WI38 (cell line): ENCODE data around the gene PLXNB2.

Experiments
- H3K4me3 ChIP-seq: 2 replicates; pipeline ENCODE4 v1.5.1; 2011; ENCODE audit warnings: low read depth, mild to moderate bottlenecking, control low read depth, low read length
- TF ChIP-seq, protein P1 (sequence below): IDR thresholded peaks from 2 replicates; pipeline ENCODE4 v1.5.1; 2012; ENCODE audit warnings: low read depth, mild to moderate bottlenecking, control low read depth, low read length

Gene PLXNB2

DNA sequence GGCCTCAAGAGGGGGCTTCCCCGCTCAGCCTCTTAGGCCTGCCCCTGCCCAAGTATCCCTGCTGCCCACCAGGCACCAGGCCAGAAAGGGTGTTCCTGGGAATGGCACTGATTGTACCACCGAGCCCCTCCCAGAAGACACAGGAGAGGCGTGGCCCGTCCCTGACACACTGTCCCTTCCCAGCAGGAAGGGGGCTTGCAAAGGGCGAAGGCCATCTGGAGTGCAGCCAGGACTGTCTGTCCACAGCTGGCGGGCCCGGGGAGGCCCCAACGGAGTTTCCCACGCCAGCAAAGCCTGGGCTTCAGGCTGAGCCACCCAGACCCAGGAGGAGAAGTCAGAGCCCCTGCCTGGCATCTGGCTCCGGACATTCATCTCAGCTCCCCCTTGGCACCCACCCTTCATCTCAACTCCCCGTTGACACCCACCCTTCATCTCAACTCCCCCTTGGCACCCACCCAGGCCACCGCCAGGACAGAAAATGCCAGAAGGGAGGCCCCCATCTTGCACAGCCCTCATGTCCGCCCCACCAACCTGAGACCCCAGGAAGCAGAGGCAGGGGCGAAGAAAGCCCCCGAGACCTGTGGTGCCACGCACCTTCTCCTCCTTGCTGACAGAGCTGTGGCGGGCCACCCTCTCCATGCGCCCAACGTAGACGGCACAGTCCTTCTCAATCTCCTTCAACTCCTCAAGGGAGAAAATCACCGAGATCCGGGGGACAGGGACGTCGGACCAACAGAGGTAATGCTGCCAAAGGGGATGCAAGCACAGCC is 82.1 kb downstream of the PLXNB2 start:
- TF ChIP-seq, protein P1, sequence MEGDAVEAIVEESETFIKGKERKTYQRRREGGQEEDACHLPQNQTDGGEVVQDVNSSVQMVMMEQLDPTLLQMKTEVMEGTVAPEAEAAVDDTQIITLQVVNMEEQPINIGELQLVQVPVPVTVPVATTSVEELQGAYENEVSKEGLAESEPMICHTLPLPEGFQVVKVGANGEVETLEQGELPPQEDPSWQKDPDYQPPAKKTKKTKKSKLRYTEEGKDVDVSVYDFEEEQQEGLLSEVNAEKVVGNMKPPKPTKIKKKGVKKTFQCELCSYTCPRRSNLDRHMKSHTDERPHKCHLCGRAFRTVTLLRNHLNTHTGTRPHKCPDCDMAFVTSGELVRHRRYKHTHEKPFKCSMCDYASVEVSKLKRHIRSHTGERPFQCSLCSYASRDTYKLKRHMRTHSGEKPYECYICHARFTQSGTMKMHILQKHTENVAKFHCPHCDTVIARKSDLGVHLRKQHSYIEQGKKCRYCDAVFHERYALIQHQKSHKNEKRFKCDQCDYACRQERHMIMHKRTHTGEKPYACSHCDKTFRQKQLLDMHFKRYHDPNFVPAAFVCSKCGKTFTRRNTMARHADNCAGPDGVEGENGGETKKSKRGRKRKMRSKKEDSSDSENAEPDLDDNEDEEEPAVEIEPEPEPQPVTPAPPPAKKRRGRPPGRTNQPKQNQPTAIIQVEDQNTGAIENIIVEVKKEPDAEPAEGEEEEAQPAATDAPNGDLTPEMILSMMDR = no peak
- H3K4me3 ChIP-seq = no peak overlapping the region
